ENCODE data around the gene DCTN1.
A peak's percentile ranks its signal among the peaks of the same experiment; 100 is the strongest.

DNA sequence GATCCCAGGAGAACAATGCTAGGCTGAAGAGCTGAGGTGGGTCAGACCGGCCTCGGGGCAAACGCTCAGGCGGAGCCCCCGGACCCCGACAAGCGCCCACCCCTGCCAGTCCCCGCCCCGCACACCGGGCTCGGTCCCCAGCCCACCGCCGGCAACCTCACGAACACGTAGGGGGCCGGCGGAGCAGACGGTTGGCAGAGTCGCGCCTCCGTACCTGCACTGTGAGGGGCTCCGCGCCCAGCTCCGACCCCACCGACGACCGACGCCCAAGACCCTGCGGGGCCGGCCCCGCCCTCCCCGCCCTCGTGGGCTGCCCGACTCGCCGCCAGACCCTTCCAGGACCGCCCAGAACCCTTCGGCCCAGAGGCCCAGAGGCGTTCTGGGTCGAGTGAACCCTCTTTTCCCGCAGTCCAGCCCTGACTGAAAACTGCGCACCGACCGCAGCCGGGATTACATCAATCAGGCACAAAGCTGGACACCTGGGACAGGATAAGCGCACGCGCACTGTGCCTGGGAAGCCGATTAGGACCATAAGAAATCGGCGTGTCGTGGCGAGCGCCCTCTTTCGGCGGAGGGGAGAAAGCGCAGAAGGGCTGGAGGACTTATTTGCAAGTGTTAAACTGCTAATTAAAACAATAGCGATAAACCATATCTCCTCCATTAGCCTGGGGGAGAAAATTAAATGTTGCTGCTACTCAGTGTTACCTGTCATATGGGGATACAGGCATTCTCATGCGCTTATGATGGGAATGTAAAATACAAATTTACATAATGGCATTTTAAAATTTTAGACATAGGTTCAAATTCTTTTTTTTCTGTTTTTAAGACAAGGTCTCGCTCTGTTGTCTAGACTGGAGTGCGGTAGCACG lies 11.7 kb upstream of the DCTN1 start:
- TF ChIP-seq, protein P1, sequence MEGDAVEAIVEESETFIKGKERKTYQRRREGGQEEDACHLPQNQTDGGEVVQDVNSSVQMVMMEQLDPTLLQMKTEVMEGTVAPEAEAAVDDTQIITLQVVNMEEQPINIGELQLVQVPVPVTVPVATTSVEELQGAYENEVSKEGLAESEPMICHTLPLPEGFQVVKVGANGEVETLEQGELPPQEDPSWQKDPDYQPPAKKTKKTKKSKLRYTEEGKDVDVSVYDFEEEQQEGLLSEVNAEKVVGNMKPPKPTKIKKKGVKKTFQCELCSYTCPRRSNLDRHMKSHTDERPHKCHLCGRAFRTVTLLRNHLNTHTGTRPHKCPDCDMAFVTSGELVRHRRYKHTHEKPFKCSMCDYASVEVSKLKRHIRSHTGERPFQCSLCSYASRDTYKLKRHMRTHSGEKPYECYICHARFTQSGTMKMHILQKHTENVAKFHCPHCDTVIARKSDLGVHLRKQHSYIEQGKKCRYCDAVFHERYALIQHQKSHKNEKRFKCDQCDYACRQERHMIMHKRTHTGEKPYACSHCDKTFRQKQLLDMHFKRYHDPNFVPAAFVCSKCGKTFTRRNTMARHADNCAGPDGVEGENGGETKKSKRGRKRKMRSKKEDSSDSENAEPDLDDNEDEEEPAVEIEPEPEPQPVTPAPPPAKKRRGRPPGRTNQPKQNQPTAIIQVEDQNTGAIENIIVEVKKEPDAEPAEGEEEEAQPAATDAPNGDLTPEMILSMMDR (IDR thresholded peaks at IDR 0.05), result peak; percentile 98
- TF ChIP-seq FOXM1 (IDR thresholded peaks at IDR 0.05; ENCODE audit: low read depth) (no peak), SIN3A (IDR thresholded peaks at IDR 0.05; ENCODE audit: borderline replicate concordance, low read depth, low read length) (peak; percentile 27; the same call in 1 of the 2 replicates)
